A549 (cell line): ENCODE results near the gene MISFA.

ENCODE experiments used
- CHD4 ChIP-seq: fragments of 200-600 bp; sonication (generic); IDR thresholded peaks from 2 replicates; pipeline ENCODE4 v1.6.1; 2016; ENCODE audit warnings: antibody characterized with exemption, mild to moderate bottlenecking, borderline replicate concordance
- CTCF ChIP-seq: fragments of >200 bp; sonication (Bioruptor Twin); formaldehyde crosslinking; IDR thresholded peaks from 3 replicates; pipeline ENCODE4 v1.5.1; 2016
- HOXA7 ChIP-seq: fragments of 250-450 bp; sonication (Bioruptor Pico); IDR thresholded peaks from 2 replicates; pipeline ENCODE4 v1.5.0; 2020; ENCODE audit warnings: mild to moderate bottlenecking, moderate library complexity
- KDM1A ChIP-seq: fragments of 200-600 bp; sonication (generic); IDR thresholded peaks from 2 replicates; pipeline ENCODE4 v1.6.1; 2016; ENCODE audit warnings: low read depth, mild to moderate bottlenecking
- MYC ChIP-seq: IDR thresholded peaks from 2 replicates; pipeline ENCODE4 v1.6.1; 2012; ENCODE audit warnings: mild to moderate bottlenecking, inconsistent platforms, low read length, improper control_type of control experiment, borderline replicate concordance
- NFE2L2 ChIP-seq: fragments of 150-350 bp; conservative IDR thresholded peaks from 2 replicates; pipeline ENCODE4 v1.6.1; 2014; ENCODE audit warnings: low read length
- POLR2A ChIP-seq: IDR thresholded peaks from 2 replicates; pipeline ENCODE4 v1.6.1; 2012; ENCODE audit warnings: mild to moderate bottlenecking, low read length
- POLR2AphosphoS2 ChIP-seq: conservative IDR thresholded peaks from 2 replicates; pipeline ENCODE4 v1.6.1; 2012; ENCODE audit warnings: low read length, improper control_type of control experiment, inconsistent platforms
- RAD21 ChIP-seq, 2 experiments: fragments of >200 bp in 1 of 2; sonication (Bioruptor Twin) in 1 of 2; formaldehyde crosslinking in 1 of 2; IDR thresholded peaks in 1 of 2; conservative IDR thresholded peaks in 1 of 2; 2 replicates in 1 of 2; 3 replicates in 1 of 2; pipeline ENCODE4 v1.6.1; 2012 to 2018; ENCODE audit warnings: inconsistent platforms in 1 of 2
- REST ChIP-seq: fragments of 200-600 bp; sonication (generic); IDR thresholded peaks from 2 replicates; pipeline ENCODE4 v1.6.1; 2016; ENCODE audit warnings: antibody characterized with exemption, mild to moderate bottlenecking, moderate library complexity
- USF2 ChIP-seq: fragments of 450-650 bp; IDR thresholded peaks from 2 replicates; pipeline ENCODE4 v1.6.1; 2014; ENCODE audit warnings: antibody characterized with exemption

- no peak for TF ChIP-seq CTCF
- no peak for TF ChIP-seq RAD21 (conservative IDR thresholded peaks at IDR 0.05 in 1 of 2, IDR thresholded peaks at IDR 0.05 in 1 of 2)
- TF ChIP-seq POLR2A, result no peak
- TF ChIP-seq USF2, result no peak
- no peak for TF ChIP-seq CHD4
- TF ChIP-seq HOXA7, result no peak
- no peak for TF ChIP-seq MYC
- no peak for TF ChIP-seq POLR2AphosphoS2
- TF ChIP-seq REST, result no peak
- no peak for TF ChIP-seq NFE2L2
- no peak for TF ChIP-seq KDM1A
Measured at GRCh38 chr11:18599739-18600230, at the start of gene MISFA.
